ENCODE measurements around the gene HRK.

HRK gene

DNA sequence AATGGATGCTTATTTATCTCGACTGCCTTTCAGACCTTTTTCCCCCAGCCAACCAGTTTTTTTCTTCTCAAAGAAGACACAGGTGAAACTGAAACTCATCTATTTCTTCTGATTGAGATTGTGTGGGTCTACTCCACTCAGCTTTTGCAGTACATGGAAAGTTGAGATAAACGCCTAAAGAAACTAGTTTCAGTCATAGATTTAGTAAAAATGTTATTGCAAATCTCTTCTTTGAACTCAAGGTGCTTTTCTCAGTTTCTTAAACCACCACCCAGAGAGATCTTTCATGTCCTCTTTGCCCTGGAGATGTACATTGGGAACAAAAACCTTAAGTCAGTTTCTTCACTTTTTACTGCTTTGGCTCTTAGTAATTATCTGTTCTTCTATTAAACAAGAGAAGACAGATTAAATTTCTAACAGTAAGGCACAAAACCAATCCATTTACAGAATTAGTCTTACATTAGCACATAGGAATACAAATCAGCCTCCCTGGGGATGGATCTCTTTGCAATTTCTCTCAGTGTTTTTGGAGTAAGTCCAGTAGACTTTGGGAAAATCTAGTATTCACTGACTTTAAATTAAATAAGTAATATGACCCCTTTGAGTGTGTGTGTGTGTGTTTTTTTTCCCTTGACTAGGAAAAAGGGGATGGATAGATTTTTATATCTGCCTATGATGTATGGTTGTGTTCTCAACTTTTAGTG is 41.1 kb upstream of the HRK start:
- DNase-seq (ENCODE audit: low read depth), result peak; percentile 79
- TF ChIP-seq, protein P1, sequence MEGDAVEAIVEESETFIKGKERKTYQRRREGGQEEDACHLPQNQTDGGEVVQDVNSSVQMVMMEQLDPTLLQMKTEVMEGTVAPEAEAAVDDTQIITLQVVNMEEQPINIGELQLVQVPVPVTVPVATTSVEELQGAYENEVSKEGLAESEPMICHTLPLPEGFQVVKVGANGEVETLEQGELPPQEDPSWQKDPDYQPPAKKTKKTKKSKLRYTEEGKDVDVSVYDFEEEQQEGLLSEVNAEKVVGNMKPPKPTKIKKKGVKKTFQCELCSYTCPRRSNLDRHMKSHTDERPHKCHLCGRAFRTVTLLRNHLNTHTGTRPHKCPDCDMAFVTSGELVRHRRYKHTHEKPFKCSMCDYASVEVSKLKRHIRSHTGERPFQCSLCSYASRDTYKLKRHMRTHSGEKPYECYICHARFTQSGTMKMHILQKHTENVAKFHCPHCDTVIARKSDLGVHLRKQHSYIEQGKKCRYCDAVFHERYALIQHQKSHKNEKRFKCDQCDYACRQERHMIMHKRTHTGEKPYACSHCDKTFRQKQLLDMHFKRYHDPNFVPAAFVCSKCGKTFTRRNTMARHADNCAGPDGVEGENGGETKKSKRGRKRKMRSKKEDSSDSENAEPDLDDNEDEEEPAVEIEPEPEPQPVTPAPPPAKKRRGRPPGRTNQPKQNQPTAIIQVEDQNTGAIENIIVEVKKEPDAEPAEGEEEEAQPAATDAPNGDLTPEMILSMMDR (IDR thresholded peaks at IDR 0.05; ENCODE audit: insufficient read depth, low read depth, low read length, missing control alignments), result no peak

DNA sequence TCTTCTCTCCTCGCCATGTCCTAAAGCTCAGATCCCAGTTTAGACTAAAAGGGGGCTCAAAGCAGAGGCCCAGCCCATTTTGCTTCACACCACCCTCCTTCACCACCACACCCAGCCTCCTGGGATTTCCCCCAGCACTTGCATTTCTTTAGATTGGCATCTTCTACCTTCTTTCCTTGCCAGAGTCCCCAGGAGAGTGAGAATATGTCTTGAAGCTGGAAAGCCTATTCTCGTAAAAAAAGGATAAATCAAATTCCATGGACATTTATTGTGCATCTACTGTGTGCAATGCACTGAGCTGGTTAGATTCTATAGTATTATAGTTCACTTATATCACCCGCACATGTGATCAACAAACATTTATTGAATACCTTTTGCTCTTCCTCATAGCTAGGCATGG is 39.7 kb upstream of the HRK start:
- DNase-seq (ENCODE audit: low read depth), result no peak
- TF ChIP-seq, protein P1 (IDR thresholded peaks at IDR 0.05; ENCODE audit: insufficient read depth, low read depth, low read length, missing control alignments), result no peak
- H3K4me3 ChIP-seq (ENCODE audit: low read depth, low read length), result no peak overlapping the region

More for the DNA sequence above, 41.1 kb upstream of the HRK start:
- no peak overlapping the region for H3K4me3 ChIP-seq (ENCODE audit: low read depth, low read length)

DNA sequence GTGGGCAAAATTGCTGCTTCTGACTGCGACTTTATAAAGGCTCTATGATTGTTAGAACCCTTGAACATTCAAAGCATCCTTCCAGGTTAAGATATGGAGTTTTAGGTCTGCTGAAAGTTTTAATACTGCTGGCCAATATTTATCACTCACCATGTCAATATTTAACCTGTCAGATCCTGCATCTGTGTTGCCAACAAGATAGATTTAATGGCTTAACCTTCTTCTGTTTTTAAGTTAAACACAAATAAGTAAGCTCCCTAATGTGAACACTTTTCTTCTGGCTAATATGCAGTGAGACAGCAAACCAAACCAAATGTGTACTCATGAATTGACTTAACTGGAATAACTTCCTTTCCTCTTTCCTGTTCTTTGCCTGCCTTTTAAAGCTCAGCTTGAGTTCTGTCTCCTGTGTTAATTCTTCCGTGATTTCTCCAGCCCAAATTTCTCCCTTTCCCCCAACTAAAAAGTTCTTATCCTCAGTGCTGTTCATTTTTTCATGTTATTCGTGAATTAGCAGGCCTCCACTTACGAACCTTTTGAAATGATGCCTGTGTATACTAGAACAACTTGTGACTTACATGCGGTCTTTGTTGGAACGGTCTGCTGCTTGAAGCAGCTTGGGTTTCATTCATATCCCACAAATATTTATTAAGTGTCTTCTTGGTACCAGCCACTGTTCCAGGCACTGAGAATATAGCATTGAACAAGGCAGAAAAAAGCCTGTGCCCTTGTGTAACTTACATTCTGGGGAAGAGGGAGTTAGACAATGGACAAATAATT is 38.7 kb upstream of the HRK start:
- TF ChIP-seq, protein P1 (IDR thresholded peaks at IDR 0.05; ENCODE audit: insufficient read depth, low read depth, low read length, missing control alignments), result no peak
- DNase-seq (ENCODE audit: low read depth), result no peak
- H3K4me3 ChIP-seq (ENCODE audit: low read depth, low read length), result no peak overlapping the region

DNA sequence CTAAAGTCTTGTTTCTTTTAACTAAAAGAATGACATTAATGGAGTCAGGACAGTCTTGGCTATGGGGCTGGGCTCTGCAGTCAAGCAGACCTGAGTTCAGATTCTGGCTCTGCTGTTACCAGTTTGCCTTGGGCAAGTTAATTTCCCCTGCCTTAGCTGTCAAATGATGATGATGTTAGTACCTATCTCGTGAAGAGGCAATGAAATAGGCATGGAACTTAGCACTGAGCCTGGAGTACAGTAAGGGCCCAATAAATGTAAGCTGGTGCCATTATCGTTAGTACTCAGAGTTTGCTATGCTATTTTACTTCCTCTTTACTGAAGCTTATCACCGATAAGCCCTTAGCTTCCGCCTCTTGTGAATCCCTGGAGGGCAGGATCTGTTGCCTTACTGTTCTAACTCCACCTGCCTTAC is 38.0 kb upstream of the HRK start:
- TF ChIP-seq, protein P1 (IDR thresholded peaks at IDR 0.05; ENCODE audit: insufficient read depth, low read depth, low read length, missing control alignments), result no peak
- H3K4me3 ChIP-seq (ENCODE audit: low read depth, low read length), result no peak overlapping the region
- DNase-seq (ENCODE audit: low read depth), result no peak

DNA sequence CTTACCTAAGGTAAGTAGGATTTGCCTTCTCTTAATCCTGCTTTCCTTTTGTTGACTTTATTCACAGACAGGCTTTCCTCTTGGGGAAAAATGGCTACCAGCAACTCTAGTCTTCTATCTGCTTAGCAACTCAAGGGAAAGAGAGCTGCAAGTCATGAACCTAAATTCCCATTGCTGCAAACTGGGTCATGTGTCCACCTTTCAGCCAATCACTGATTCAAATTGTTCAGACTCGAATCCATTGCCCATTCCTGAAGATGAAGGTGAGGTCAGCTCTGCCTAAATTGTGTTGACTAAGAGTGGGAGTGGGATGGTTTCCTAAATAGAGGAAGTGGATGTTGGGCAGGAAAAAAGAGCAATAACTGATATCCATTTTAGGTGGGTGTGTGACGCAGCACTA is 37.2 kb upstream of the HRK start:
- DNase-seq (ENCODE audit: low read depth), result no peak
- no peak overlapping the region for H3K4me3 ChIP-seq (ENCODE audit: low read depth, low read length)
- TF ChIP-seq, protein P1 (IDR thresholded peaks at IDR 0.05; ENCODE audit: insufficient read depth, low read depth, low read length, missing control alignments), result no peak

DNA sequence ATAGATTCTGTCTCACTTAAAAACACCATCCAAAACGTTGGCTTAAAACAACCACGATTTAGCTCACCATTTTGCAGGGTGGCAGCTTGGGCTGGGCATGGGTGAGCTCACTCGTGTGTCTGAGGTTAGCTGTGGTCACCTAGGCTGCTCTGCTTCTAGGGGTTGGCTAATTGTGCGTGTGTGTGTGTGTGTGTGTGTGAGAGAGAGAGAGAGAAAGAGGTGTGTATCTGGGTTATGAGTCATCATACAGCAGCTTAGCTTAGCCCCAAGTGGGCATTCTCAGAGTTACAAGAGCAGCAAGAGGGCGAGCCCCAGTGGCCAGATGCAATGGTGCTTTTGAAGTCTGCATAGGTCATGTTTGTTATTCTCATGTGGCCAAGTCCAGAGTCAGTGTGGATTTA is 35.5 kb upstream of the HRK start:
- TF ChIP-seq, protein P1 (IDR thresholded peaks at IDR 0.05; ENCODE audit: insufficient read depth, low read depth, low read length, missing control alignments), result peak; percentile 27
- peak; percentile 84 for DNase-seq (ENCODE audit: low read depth)
- H3K4me3 ChIP-seq (ENCODE audit: low read depth, low read length), result no peak overlapping the region
